ENCODE data around the gene PYGO2.

Gene PYGO2

GRCh38 chr1:154945160-154945961, 16.2 kb downstream of the PYGO2 start:
- Histone ChIP-seq H3K27me3 (ENCODE audit: insufficient read depth, low read depth, severe bottlenecking) (no peaks in the 10 kb centered on the region), H3K27ac (no peak overlapping the region), H3K36me3 (peaks cover 54% of the 10 kb centered on the region), H3K4me3 (ENCODE audit: low read depth, low read length) (no peak overlapping the region), H3K9me3 (ENCODE audit: severe bottlenecking) (no peaks in the 10 kb centered on the region)
- DNase-seq: no peak
- TF ChIP-seq CTCF (IDR thresholded peaks at IDR 0.05; ENCODE audit: low read depth, low read length): no peak

DNA sequence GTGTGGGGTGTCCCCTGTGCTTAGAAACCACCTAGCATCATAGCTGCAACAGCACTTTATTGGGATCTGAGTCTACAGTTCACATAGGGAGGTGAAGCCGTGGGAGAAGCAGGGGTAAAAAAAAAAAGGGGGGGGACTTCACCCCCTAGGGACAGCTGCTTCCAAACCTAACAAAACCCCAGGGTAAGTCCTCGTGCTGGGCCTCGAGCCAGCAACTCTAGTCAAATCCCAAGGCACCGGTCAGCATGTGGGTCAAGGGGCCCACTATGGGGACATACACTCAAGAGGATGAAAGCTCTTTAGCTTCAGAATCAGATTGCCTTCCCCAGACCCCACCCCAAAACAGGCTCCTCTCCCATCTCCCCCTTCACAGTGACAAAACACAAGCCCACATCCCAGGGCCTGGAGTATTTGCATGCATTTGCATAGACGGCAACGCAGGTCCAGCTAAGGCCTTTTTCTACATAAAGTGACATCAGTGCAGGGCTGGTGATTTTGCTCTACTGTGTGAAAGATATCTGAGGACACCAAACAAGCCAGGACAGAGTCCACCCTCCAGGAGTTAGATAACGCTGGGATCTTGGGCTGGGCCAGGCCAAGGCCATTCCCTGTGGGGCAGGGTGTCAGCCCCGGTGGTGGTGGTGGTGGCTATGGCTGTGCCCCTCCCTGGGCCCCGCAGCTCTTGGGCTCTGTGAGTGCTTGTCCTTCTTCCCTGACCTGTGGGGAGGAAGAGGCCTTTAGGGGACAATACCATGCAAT, 17.0 kb downstream of the PYGO2 start:
- no peak for DNase-seq
- Histone ChIP-seq H3K9me3 (ENCODE audit: severe bottlenecking) (no peaks in the 10 kb centered on the region), H3K4me3 (ENCODE audit: low read depth, low read length) (no peak overlapping the region), H3K36me3 (peaks cover 49% of the 10 kb centered on the region), H3K27me3 (ENCODE audit: insufficient read depth, low read depth, severe bottlenecking) (no peaks in the 10 kb centered on the region), H3K27ac (0 out of 2 replicates have a peak overlapping the region, but pooled peaks have one; percentile 7)
- TF ChIP-seq CTCF (IDR thresholded peaks at IDR 0.05; ENCODE audit: low read depth, low read length): no peak

DNA sequence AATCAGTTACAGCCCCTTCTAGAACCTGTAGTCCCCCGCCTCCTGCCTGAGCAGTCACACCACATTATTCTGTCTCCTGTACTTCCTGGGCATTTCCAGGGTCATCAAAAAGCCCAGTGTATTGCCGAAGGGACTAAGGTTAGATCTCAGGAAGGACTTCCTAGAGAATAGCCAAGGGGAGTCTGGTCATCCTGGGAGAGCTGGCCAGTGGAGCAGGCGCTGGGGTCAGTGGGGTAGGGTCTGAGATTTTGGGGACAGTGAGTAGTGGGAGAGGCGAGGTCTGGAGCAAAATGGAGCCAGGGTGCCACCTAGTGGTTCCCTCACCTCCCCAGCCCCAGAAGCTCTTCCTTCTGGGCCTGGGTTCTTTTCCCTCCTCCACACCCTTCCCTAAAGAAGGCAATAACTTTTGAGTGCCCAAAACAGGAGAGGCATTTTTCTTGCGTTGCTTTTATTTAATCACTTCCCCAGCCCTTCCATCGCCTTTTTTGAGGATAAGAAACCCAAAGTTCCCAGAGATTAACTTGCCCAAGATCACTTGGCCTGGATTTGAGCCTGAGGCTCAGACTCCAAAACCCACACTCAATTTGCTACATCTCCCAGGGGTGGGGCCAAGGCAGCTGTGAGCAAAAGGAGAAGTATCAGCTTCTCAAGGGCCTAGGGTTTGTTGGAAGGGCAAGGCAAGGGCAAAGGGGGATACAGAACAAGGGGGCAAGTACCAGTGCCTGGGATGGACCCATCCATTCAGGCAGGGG, 17.8 kb downstream of the PYGO2 start:
- Histone ChIP-seq H3K36me3 (peaks cover 46% of the 10 kb centered on the region), H3K27me3 (ENCODE audit: insufficient read depth, low read depth, severe bottlenecking) (no peaks in the 10 kb centered on the region), H3K9me3 (ENCODE audit: severe bottlenecking) (no peaks in the 10 kb centered on the region), H3K4me3 (ENCODE audit: low read depth, low read length) (no peak overlapping the region), H3K27ac (0 out of 2 replicates have a peak overlapping the region, but pooled peaks have one; percentile 7)
- TF ChIP-seq CTCF (IDR thresholded peaks at IDR 0.05; ENCODE audit: low read depth, low read length): peak; percentile 100
- peak; percentile 76 for DNase-seq

- Histone ChIP-seq H3K9me3 (ENCODE audit: severe bottlenecking) (no peaks in the 10 kb centered on the region), H3K36me3 (peaks cover 22% of the 10 kb centered on the region), H3K27ac (peak overlapping the region; percentile 22), H3K27me3 (ENCODE audit: insufficient read depth, low read depth, severe bottlenecking) (no peaks in the 10 kb centered on the region), H3K4me3 (ENCODE audit: low read depth, low read length) (no peak overlapping the region)
- DNase-seq: peak; percentile 86
- no peak for TF ChIP-seq CTCF (IDR thresholded peaks at IDR 0.05; ENCODE audit: low read depth, low read length)
Observed at GRCh38 chr1:154941333-154942013, 20.1 kb downstream of the PYGO2 start.

- TF ChIP-seq CTCF (IDR thresholded peaks at IDR 0.05; ENCODE audit: low read depth, low read length): no peak
- H3K27me3 ChIP-seq (ENCODE audit: insufficient read depth, low read depth, severe bottlenecking): no peaks in the 10 kb centered on the region
- no peak for DNase-seq
- peaks cover 3% of the 10 kb centered on the region for H3K9me3 ChIP-seq (ENCODE audit: severe bottlenecking)
- H3K36me3 ChIP-seq: peaks cover 16% of the 10 kb centered on the region
- H3K27ac ChIP-seq: peak overlapping the region; percentile 22
- no peak overlapping the region for H3K4me3 ChIP-seq (ENCODE audit: low read depth, low read length)
Observed at GRCh38 chr1:154940651-154941194, 20.9 kb downstream of the PYGO2 start.

Measured in WERI-Rb-1 (cell line).